GM19438 (cell line): ENCODE data around the gene UCHL1.
A peak's percentile ranks its signal among the peaks of the same experiment; 100 is the strongest.

Experiments used
- ATAC-seq: cut with Tn5 transposase; IDR thresholded peaks from one replicate; pipeline ENCODE4 v1.9.1; 2021; ENCODE audit warnings: low read depth; ENCODE audit not compliant: unreplicated experiment

The UCHL1 gene

GRCh38 chr4:41256740-41257256 is at the start of gene UCHL1:
TSS of gene UCHL1 (plus strand) at chr4:41256928. CDS start at chr4:41256977, 49 bp downstream.
- ATAC-seq, result peak; percentile 75

GRCh38 chr4:41207291-41207831 is 49.4 kb upstream of the UCHL1 start:
- ATAC-seq, result no peak

GRCh38 chr4:41209187-41209586 is 47.5 kb upstream of the UCHL1 start:
- no peak for ATAC-seq

GRCh38 chr4:41209901-41210300 is 46.8 kb upstream of the UCHL1 start:
- ATAC-seq, result no peak

GRCh38 chr4:41211951-41212615 is 44.6 kb upstream of the UCHL1 start:
- ATAC-seq, result no peak

GRCh38 chr4:41212616-41213203 is 44.0 kb upstream of the UCHL1 start:
- ATAC-seq, result no peak

GRCh38 chr4:41213625-41214135 is 43.0 kb upstream of the UCHL1 start:
- ATAC-seq, result peak; percentile 14

- peak; percentile 53 for ATAC-seq
These were observed 42.4 kb upstream of the UCHL1 start, which contains the start of gene APBB2 for GRCh38 chr4:41214136-41214824. TSS of gene APBB2 (minus strand) at chr4:41214542. CDS start at chr4:41033254, 181,288 bp downstream.

- ATAC-seq, result peak; percentile 5
These were observed 41.9 kb upstream of the UCHL1 start for GRCh38 chr4:41214825-41215146.

GRCh38 chr4:41215155-41215554 is 41.6 kb upstream of the UCHL1 start:
- ATAC-seq, result no peak

GRCh38 chr4:41215969-41216293 is 40.8 kb upstream of the UCHL1 start:
- no peak for ATAC-seq

- peak; percentile 48 for ATAC-seq
These were observed 40.3 kb upstream of the UCHL1 start for GRCh38 chr4:41216294-41217019.

GRCh38 chr4:41217020-41217333 is 39.8 kb upstream of the UCHL1 start:
- ATAC-seq, result no peak

- ATAC-seq, result no peak
These were observed 39.4 kb upstream of the UCHL1 start for GRCh38 chr4:41217374-41217773.

GRCh38 chr4:41218703-41219102 is 38.0 kb upstream of the UCHL1 start:
- ATAC-seq, result no peak

- no peak for ATAC-seq
These were observed 37.2 kb upstream of the UCHL1 start for GRCh38 chr4:41219421-41219950.

- no peak for ATAC-seq
These were observed 34.7 kb upstream of the UCHL1 start for GRCh38 chr4:41221850-41222645.

- no peak for ATAC-seq
These were observed 28.8 kb upstream of the UCHL1 start for GRCh38 chr4:41227902-41228301.

- ATAC-seq, result no peak
These were observed 24.3 kb upstream of the UCHL1 start for GRCh38 chr4:41232406-41232805.

GRCh38 chr4:41232856-41233255 is 23.9 kb upstream of the UCHL1 start:
- ATAC-seq, result no peak
